ENCODE measurements around the gene PAGR1. TPM values are rescaled to one million over a fixed set of nuclear protein-coding genes. Genes with fewer than 3 reads are reported as not detected.

Gene PAGR1
- total and polyA plus RNA-seq, 9 of the 15 experiments (the other 6 are each of a cell fraction or from before 2014, with no cell fraction given): 1.4 to 58.2 (median 16.8) TPM

- TF ChIP-seq PBX2 (CRISPR knock-in tag; IDR thresholded peaks at IDR 0.05; ENCODE audit: low read depth): no peak
- peak; percentile 71 for TF ChIP-seq PBX2 (tag; conservative IDR thresholded peaks at IDR 0.05; ENCODE audit: low read depth)
- no peak for TF ChIP-seq HDAC3 (IDR thresholded peaks at IDR 0.05; ENCODE audit: borderline replicate concordance, partially characterized antibody)
- 0 out of 2 replicates have a peak, but pooled peaks have one; percentile 46 for TF ChIP-seq ERF (CRISPR knock-in tag; IDR thresholded peaks at IDR 0.05)
- TF ChIP-seq SETDB1 (IDR thresholded peaks at IDR 0.05; ENCODE audit: low read length): no peak
- TF ChIP-seq PKNOX1 (IDR thresholded peaks at IDR 0.05): peak; percentile 96
- TF ChIP-seq ZNF316 (IDR thresholded peaks at IDR 0.05): no peak
- no peak for TF ChIP-seq ZNF280B (CRISPR knock-in tag; IDR thresholded peaks at IDR 0.05)
- TF ChIP-seq ZNF583 (CRISPR knock-in tag; IDR thresholded peaks at IDR 0.05): no peak
- TF ChIP-seq SMAD4 (CRISPR knock-in tag; conservative IDR thresholded peaks at IDR 0.05): peak; percentile 42; the same call in 1 of the 2 replicates
- TF ChIP-seq SNIP1 (IDR thresholded peaks at IDR 0.05; ENCODE audit: low read depth): no peak
- TF ChIP-seq RCOR1 (IDR thresholded peaks at IDR 0.05; ENCODE audit: borderline replicate concordance in 1 of 2, low read depth in 2 of 2, low read length in 2 of 2): no peak
- no peak for TF ChIP-seq FOXJ3 (CRISPR knock-in tag; IDR thresholded peaks at IDR 0.05)
- peak; percentile 88 for TF ChIP-seq THAP7 (CRISPR knock-in tag; IDR thresholded peaks at IDR 0.05)
- TF ChIP-seq ZBTB17 (CRISPR knock-in tag; IDR thresholded peaks at IDR 0.05): no peak
- TF ChIP-seq ZNF277 (CRISPR knock-in tag; IDR thresholded peaks at IDR 0.05; ENCODE audit: borderline replicate concordance): no peak
- TF ChIP-seq SNAPC5 (CRISPR knock-in tag; IDR thresholded peaks at IDR 0.05): no peak
- TF ChIP-seq GABPB1 (CRISPR knock-in tag; IDR thresholded peaks at IDR 0.05): no peak
- TF ChIP-seq ZNF76 (CRISPR knock-in tag; IDR thresholded peaks at IDR 0.05; ENCODE audit: borderline replicate concordance): no peak
- no peak for TF ChIP-seq GTF2B (IDR thresholded peaks at IDR 0.05; ENCODE audit: extremely low read depth, insufficient read length)
Measured at GRCh38 chr16:29811170-29811895, 4.6 kb upstream of the PAGR1 start (continued).

Data from K562 (cell line).